SK-N-SH (cell line): ENCODE results near the gene TFCP2. TPM values are rescaled to one million over a fixed set of nuclear protein-coding genes. Genes with fewer than 3 reads are reported as not detected.
A peak's percentile ranks its signal among the peaks of the same experiment; 100 is the strongest.

Experiments
- CTCF ChIA-PET: fragments of 300-600, 350-600 bp; formaldehyde crosslinking; extraction: SDS; loops from one replicate; lab custom pipeline; 2021; lab: Yijun Ruan, JAX
- POLR2A ChIA-PET: fragments of 350-600 bp; sonication (Branson Sonifier 250); formaldehyde crosslinking; extraction: SDS; loops from one replicate; lab custom pipeline; 2020; ENCODE audit warnings: antibody characterized with exemption, inconsistent platforms; lab: Yijun Ruan, JAX
- DNase-seq: peaks from one replicate; pipeline ENCODE4 v3.0.0; 2012
- H2AFZ ChIP-seq: fragments of 200-600 bp; sonication (generic); 2 replicates; pipeline ENCODE4 v1.8.1; 2016; ENCODE audit warnings: antibody characterized with exemption, mild to moderate bottlenecking, low read depth
- H3F3A ChIP-seq: fragments of 200-600 bp; sonication (generic); replicated peaks from 2 replicates; pipeline ENCODE3; 2016; ENCODE audit warnings: antibody characterized with exemption, mild to moderate bottlenecking; ENCODE audit not compliant: insufficient read depth
- H3K27ac ChIP-seq, 2 experiments: fragments of 200-500 bp in 1 of 2; fragments of 200-600 bp in 1 of 2; sonication (Bioruptor generic) in 1 of 2; sonication (generic), shearing (Covaris generic) in 1 of 2; 2 replicates each; pipeline versions ENCODE4 v1.5.1 to v1.6.1; 2014 to 2016; ENCODE audit warnings: low read depth in 2 of 2, inconsistent platforms in 1 of 2, low read length in 1 of 2, mild to moderate bottlenecking in 1 of 2, mixed read lengths in 1 of 2
- H3K27me3 ChIP-seq: fragments of 200-600 bp; sonication (generic), shearing (Covaris generic); 2 replicates; pipeline ENCODE4 v1.6.1; 2016; ENCODE audit warnings: mixed run types; ENCODE audit not compliant: insufficient read depth
- H3K36me3 ChIP-seq, 2 experiments: fragments of 200-500 bp in 1 of 2; fragments of 200-600 bp in 1 of 2; sonication (Bioruptor generic) in 1 of 2; sonication (generic) in 1 of 2; replicated peaks in 1 of 2; 2 replicates each; pipeline versions ENCODE3 to v1.5.1; 2014 to 2016; ENCODE audit warnings: low read length in 1 of 2, mild to moderate bottlenecking in 1 of 2; ENCODE audit not compliant: insufficient read depth in 2 of 2, control insufficient read depth in 1 of 2
- H3K4me1 ChIP-seq, 2 experiments: fragments of 200-500 bp in 1 of 2; fragments of 200-600 bp in 1 of 2; sonication (Bioruptor generic) in 1 of 2; sonication (generic), shearing (Covaris generic) in 1 of 2; 2 replicates each; pipeline versions ENCODE4 v1.5.1 to v1.6.1; 2014 to 2016; ENCODE audit warnings: low read depth in 1 of 2, low read length in 1 of 2, mixed run types in 1 of 2; ENCODE audit not compliant: insufficient read depth in 2 of 2, control insufficient read depth in 1 of 2
- H3K4me2 ChIP-seq: fragments of 200-600 bp; sonication (generic), shearing (Covaris generic); 2 replicates; pipeline ENCODE4 v1.6.1; 2017; ENCODE audit warnings: mixed run types
- H3K4me3 ChIP-seq, 2 experiments: fragments of 200-500 bp in 1 of 2; fragments of 200-600 bp in 1 of 2; sonication (Bioruptor generic) in 1 of 2; sonication (generic), shearing (Covaris generic) in 1 of 2; 2 replicates each; pipeline versions ENCODE4 v1.5.1 to v1.8.1; 2014 to 2016; ENCODE audit warnings: low read depth in 2 of 2, inconsistent platforms in 1 of 2, low read length in 1 of 2, mild to moderate bottlenecking in 1 of 2, mixed read lengths in 1 of 2, moderate library complexity in 1 of 2
- H3K79me2 ChIP-seq: fragments of 200-600 bp; sonication (generic); 2 replicates; pipeline ENCODE4 v1.8.1; 2017; ENCODE audit warnings: mild to moderate bottlenecking; ENCODE audit not compliant: insufficient read depth
- H3K9ac ChIP-seq: fragments of 200-600 bp; sonication (generic); 2 replicates; pipeline ENCODE4 v1.6.1; 2017; ENCODE audit warnings: mixed run types
- H3K9me2 ChIP-seq: fragments of 200-600 bp; sonication (generic); 2 replicates; pipeline ENCODE4 v1.6.1; 2017; ENCODE audit warnings: mixed run types
- H3K9me3 ChIP-seq: fragments of 200-600 bp; sonication (generic); 2 replicates; pipeline ENCODE4 v1.6.1; 2017; ENCODE audit warnings: mixed run types, mild to moderate bottlenecking, moderate library complexity
- H4K20me1 ChIP-seq: fragments of 200-600 bp; sonication (generic); 2 replicates; pipeline ENCODE4 v1.6.1; 2017; ENCODE audit warnings: mild to moderate bottlenecking, mixed run types; ENCODE audit not compliant: insufficient read depth
- EZH2phosphoT487 ChIP-seq: fragments of 200-600 bp; sonication (generic); IDR thresholded peaks from 2 replicates; pipeline ENCODE4 v1.6.1; 2017; ENCODE audit warnings: low read depth, mixed run types, mild to moderate bottlenecking, antibody characterized with exemption, moderate library complexity, borderline replicate concordance
- FOXM1 ChIP-seq: IDR thresholded peaks from 2 replicates; pipeline ENCODE4 v1.4.0; 2012; ENCODE audit warnings: low read depth, mild to moderate bottlenecking
- GATA2 ChIP-seq: sonication (generic); formaldehyde crosslinking; IDR thresholded peaks from 2 replicates; pipeline ENCODE4 v1.5.0; 2020; ENCODE audit warnings: mild to moderate bottlenecking, missing genetic modification reagents
- JUND ChIP-seq: IDR thresholded peaks from 2 replicates; pipeline ENCODE4 v1.4.0; 2012
- MXI1 ChIP-seq: IDR thresholded peaks from 2 replicates; pipeline ENCODE4 v1.6.1; 2012; ENCODE audit warnings: mild to moderate bottlenecking, low read depth, low read length, improper control_type of control experiment
- RCOR1 ChIP-seq: fragments of 150-350 bp; IDR thresholded peaks from 2 replicates; pipeline ENCODE4 v1.6.1; 2017; ENCODE audit warnings: antibody characterized with exemption, low read length
- RXRA ChIP-seq: IDR thresholded peaks from 2 replicates; pipeline ENCODE4 v1.4.0; 2012; ENCODE audit warnings: low read depth, mild to moderate bottlenecking, borderline replicate concordance
- SIN3A ChIP-seq: IDR thresholded peaks from 2 replicates; pipeline ENCODE4 v1.6.1; 2012; ENCODE audit warnings: low read depth, mild to moderate bottlenecking, low read length, moderate library complexity, borderline replicate concordance
- SMC3 ChIP-seq: IDR thresholded peaks from 2 replicates; pipeline ENCODE4 v1.6.1; 2012; ENCODE audit warnings: low read depth, low read length, improper control_type of control experiment
- TCF12 ChIP-seq: IDR thresholded peaks from 2 replicates; pipeline ENCODE4 v1.4.0; 2012
- YY1 ChIP-seq: IDR thresholded peaks from 2 replicates; pipeline ENCODE4 v1.4.0; 2012; ENCODE audit warnings: low read depth, mild to moderate bottlenecking
- WGBS: methylation state at CpG from one replicate; pipeline ENCODE4 v1.1.6; 2017; ENCODE audit warnings: low lambda C conversion rate; 5-methylcytosine and 5-hydroxymethylcytosine counted together
- polyA plus RNA-seq, 3 experiments: library from polyadenylated mRNA; depleted of rRNA; stranded (reverse); fragments of >200 nt; gene quantifications; 2 replicates each; pipeline ENCODE4 v1.2.3, GENCODE V29; 2012
- TF ChIP-seq, protein P1 (sequence below): fragments of 200-600 bp; sonication (generic); IDR thresholded peaks from 2 replicates; pipeline ENCODE4 v1.6.1; 2017; ENCODE audit warnings: antibody characterized with exemption, mild to moderate bottlenecking, moderate library complexity
- TF ChIP-seq, protein P2 (sequence below): IDR thresholded peaks from 2 replicates; pipeline ENCODE4 v1.4.0; 2012; ENCODE audit warnings: low read depth, borderline replicate concordance
- TF ChIP-seq, protein P3 (sequence below): IDR thresholded peaks from 2 replicates; pipeline ENCODE4 v1.4.0; 2012; ENCODE audit warnings: low read depth
- TF ChIP-seq, protein P4 (sequence below): IDR thresholded peaks from 2 replicates; pipeline ENCODE4; 2012

TFCP2 gene
- polyA plus RNA-seq, 1 of the 3 experiments (the other 2 are of a cell fraction): 18.1 TPM

DNA sequence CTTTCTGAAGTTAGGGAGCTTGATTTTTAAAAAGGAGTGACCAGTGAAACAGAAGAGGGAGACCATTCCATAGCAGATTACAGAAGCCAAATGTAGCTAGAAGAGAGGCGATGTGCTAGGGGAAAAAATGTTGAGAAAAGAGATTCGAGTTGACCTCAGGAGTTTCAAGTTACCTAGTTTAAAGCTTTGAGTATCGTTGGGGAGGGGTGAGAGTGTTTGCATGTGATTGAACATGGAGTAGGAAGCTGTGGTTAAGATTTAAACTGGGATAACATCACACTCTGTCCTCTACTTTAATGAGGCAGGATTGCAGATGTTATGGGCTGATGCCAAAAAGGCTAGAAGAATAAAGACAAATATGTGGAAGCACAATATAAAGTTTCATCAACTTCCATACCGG lies 121.1 kb downstream of the TFCP2 start:
- CTCF ChIA-PET: no interaction called here
- Histone ChIP-seq H3K27ac (no peak overlapping the region), H4K20me1 (no peaks in the 10 kb centered on the region), H3K4me3 (no peak overlapping the region), H2AFZ (no peak overlapping the region), H3K4me1 (peaks cover 4 to 11% of the 10 kb centered on the region in 2 experiments; a peak in 2 of 4 replicates), H3K27me3 (no peaks in the 10 kb centered on the region), H3K36me3 (peaks cover 26 to 42% of the 10 kb centered on the region in 2 experiments), H3K79me2 (peaks cover 49% of the 10 kb centered on the region), H3K9me3 (no peaks in the 10 kb centered on the region), H3F3A (no peaks in the 10 kb centered on the region), H3K9me2 (no peaks in the 10 kb centered on the region), H3K4me2 (no peak overlapping the region), H3K9ac (no peak overlapping the region)
- WGBS: 84% methylated on average over 4 of the region's 4 CpGs
- POLR2A ChIA-PET: interaction anchor here (0.6 kb wide), 1 partner anchor 167 kb away, joined by 4 read pairs; no protein-coding TSS in a partner anchor
- no peak for DNase-seq
- TF ChIP-seq, protein P1, sequence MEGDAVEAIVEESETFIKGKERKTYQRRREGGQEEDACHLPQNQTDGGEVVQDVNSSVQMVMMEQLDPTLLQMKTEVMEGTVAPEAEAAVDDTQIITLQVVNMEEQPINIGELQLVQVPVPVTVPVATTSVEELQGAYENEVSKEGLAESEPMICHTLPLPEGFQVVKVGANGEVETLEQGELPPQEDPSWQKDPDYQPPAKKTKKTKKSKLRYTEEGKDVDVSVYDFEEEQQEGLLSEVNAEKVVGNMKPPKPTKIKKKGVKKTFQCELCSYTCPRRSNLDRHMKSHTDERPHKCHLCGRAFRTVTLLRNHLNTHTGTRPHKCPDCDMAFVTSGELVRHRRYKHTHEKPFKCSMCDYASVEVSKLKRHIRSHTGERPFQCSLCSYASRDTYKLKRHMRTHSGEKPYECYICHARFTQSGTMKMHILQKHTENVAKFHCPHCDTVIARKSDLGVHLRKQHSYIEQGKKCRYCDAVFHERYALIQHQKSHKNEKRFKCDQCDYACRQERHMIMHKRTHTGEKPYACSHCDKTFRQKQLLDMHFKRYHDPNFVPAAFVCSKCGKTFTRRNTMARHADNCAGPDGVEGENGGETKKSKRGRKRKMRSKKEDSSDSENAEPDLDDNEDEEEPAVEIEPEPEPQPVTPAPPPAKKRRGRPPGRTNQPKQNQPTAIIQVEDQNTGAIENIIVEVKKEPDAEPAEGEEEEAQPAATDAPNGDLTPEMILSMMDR: no peak
- TF ChIP-seq GATA2 (CRISPR knock-in tag): no peak
- no peak for TF ChIP-seq YY1
- no peak for TF ChIP-seq SMC3
- no peak for TF ChIP-seq FOXM1
- TF ChIP-seq SIN3A: no peak
- no peak for TF ChIP-seq RXRA
- TF ChIP-seq MXI1: no peak
- TF ChIP-seq, protein P2, sequence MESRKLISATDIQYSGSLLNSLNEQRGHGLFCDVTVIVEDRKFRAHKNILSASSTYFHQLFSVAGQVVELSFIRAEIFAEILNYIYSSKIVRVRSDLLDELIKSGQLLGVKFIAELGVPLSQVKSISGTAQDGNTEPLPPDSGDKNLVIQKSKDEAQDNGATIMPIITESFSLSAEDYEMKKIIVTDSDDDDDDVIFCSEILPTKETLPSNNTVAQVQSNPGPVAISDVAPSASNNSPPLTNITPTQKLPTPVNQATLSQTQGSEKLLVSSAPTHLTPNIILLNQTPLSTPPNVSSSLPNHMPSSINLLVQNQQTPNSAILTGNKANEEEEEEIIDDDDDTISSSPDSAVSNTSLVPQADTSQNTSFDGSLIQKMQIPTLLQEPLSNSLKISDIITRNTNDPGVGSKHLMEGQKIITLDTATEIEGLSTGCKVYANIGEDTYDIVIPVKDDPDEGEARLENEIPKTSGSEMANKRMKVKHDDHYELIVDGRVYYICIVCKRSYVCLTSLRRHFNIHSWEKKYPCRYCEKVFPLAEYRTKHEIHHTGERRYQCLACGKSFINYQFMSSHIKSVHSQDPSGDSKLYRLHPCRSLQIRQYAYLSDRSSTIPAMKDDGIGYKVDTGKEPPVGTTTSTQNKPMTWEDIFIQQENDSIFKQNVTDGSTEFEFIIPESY: no peak
- TF ChIP-seq RCOR1: no peak
- TF ChIP-seq, protein P3, sequence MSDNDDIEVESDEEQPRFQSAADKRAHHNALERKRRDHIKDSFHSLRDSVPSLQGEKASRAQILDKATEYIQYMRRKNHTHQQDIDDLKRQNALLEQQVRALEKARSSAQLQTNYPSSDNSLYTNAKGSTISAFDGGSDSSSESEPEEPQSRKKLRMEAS: no peak

DNA sequence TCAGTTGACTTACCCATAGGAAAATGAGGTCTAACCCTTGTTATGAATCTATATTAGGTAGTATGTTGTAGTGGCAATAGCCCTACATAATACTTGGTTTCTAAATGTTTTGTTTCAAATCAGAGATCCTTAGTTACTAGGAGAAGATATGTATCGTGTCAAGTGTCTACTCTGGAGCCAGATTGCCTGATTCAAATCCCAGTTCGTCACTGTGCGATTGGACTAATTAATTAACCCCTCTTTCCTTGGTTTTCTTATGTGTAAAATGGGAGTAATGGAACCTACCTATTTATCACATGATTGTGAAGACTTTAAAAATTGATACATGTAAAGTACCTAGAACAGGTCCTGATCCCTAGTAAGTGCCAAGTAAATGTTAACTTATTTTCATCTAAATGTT lies 123.4 kb downstream of the TFCP2 start:
- WGBS: 88% methylated on average over 3 of the region's 3 CpGs
- TF ChIP-seq TCF12: no peak
- TF ChIP-seq, protein P4, sequence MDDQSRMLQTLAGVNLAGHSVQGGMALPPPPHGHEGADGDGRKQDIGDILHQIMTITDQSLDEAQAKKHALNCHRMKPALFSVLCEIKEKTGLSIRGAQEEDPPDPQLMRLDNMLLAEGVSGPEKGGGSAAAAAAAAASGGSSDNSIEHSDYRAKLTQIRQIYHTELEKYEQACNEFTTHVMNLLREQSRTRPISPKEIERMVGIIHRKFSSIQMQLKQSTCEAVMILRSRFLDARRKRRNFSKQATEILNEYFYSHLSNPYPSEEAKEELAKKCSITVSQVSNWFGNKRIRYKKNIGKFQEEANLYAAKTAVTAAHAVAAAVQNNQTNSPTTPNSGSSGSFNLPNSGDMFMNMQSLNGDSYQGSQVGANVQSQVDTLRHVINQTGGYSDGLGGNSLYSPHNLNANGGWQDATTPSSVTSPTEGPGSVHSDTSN: no peak
- TF ChIP-seq SIN3A: no peak
- TF ChIP-seq, protein P2: no peak
- TF ChIP-seq JUND: no peak
- no peak for TF ChIP-seq EZH2phosphoT487
- TF ChIP-seq RXRA: no peak
- Histone ChIP-seq H3K36me3 (peaks cover 18 to 31% of the 10 kb centered on the region in 2 experiments), H2AFZ (no peak overlapping the region), H3K4me1 (peaks cover 4 to 11% of the 10 kb centered on the region in 2 experiments; a peak in 2 of 4 replicates), H3K4me3 (peak overlapping the region; percentile 85), H3K9ac (peak overlapping the region; percentile 70), H3K4me2 (peak overlapping the region; percentile 95), H3F3A (no peaks in the 10 kb centered on the region), H3K9me3 (no peaks in the 10 kb centered on the region), H4K20me1 (no peaks in the 10 kb centered on the region), H3K27ac (no peak overlapping the region), H3K9me2 (no peaks in the 10 kb centered on the region), H3K79me2 (peaks cover 49% of the 10 kb centered on the region), H3K27me3 (no peaks in the 10 kb centered on the region)
- DNase-seq: no peak
- ChIA-PET POLR2A (interaction anchor here (1.5 kb wide), 1 partner anchor 12 kb away, joined by 3 read pairs; no protein-coding TSS in a partner anchor), CTCF (no interaction called here)
